B cell (primary cell): Measurements from ENCODE around the gene OLIG3. TPM values are rescaled to one million over a fixed set of nuclear protein-coding genes. Genes with fewer than 3 reads are reported as not detected.

Experiments
- ATAC-seq: fragments of 200-7000 bp; cut with Tn5 transposase; one replicate; pipeline ENCODE4 v1.10.0; 2021; ENCODE audit warnings: low read depth, mild to moderate bottlenecking, moderate number of reproducible peaks, moderate library complexity
- CTCF ChIA-PET: fragments of 350-600 bp; sonication (Branson Sonifier 250); formaldehyde crosslinking; loops from one replicate; lab custom pipeline; 2021; ENCODE audit warnings: antibody characterized with exemption, inconsistent platforms; lab: Charles Lee
- POLR2A ChIA-PET: fragments of 350-600 bp; sonication (Branson Sonifier 250); formaldehyde crosslinking; loops from one replicate; lab custom pipeline; 2021; ENCODE audit warnings: antibody characterized with exemption; lab: Charles Lee
- DNase-seq: peaks from one replicate; pipeline ENCODE4 v3.0.0; 2013
- H2AFZ ChIP-seq: 2 replicates; pipeline ENCODE4 v1.6.1; 2012; ENCODE audit warnings: mild to moderate bottlenecking, low read depth, low read length; ENCODE audit not compliant: insufficient read depth, poor library complexity, severe bottlenecking
- H3K27ac ChIP-seq, 2 donors: 1 replicate in 1 of 2; 2 replicates in 1 of 2; pipeline ENCODE4 v1.5.1; 2012 to 2013; ENCODE audit warnings: low read length in 2 of 2, mild to moderate bottlenecking in 2 of 2, moderate library complexity in 1 of 2
- H3K27me3 ChIP-seq, 4 experiments: fragments of 200-600 bp in 1 of 4; sonication (generic) in 1 of 4; replicated peaks in 1 of 4; 1 replicate in 2 of 4; 2 replicates in 2 of 4; pipeline versions ENCODE4 v1.6.1 to v1.7.0; 2013 to 2016; ENCODE audit warnings: low read length in 3 of 4, mild to moderate bottlenecking in 2 of 4, mixed read lengths in 1 of 4, moderate library complexity in 1 of 4; ENCODE audit not compliant: insufficient read depth in 4 of 4, control insufficient read depth in 3 of 4; ENCODE audit errors: control extremely low read depth in 1 of 4
- H3K36me3 ChIP-seq, 2 experiments: replicated peaks in 1 of 2; 1 replicate in 1 of 2; 2 replicates in 1 of 2; pipeline versions ENCODE4 v1.6.1 to v1.7.1; 2013; ENCODE audit warnings: low read length in 1 of 2; ENCODE audit not compliant: insufficient read depth in 2 of 2, control insufficient read depth in 1 of 2; ENCODE audit errors: control extremely low read depth in 1 of 2, extremely low read depth in 1 of 2
- H3K4me1 ChIP-seq, 2 donors: fragments of 200-600 bp in 1 of 2; sonication (generic) in 1 of 2; 1 replicate in 1 of 2; 2 replicates in 1 of 2; pipeline versions ENCODE4 v1.5.1 to v1.6.1; 2013 to 2017; ENCODE audit warnings: low read length in 2 of 2; ENCODE audit not compliant: control insufficient read depth in 2 of 2, insufficient read depth in 2 of 2
- H3K4me2 ChIP-seq: replicated peaks from 2 replicates; pipeline ENCODE3; 2012; ENCODE audit warnings: mild to moderate bottlenecking, low read depth, low read length; ENCODE audit not compliant: poor library complexity, severe bottlenecking
- H3K4me3 ChIP-seq, 5 experiments: fragments of 200-600 bp in 1 of 5; sonication (generic) in 1 of 5; 1 replicate in 3 of 5; 2 replicates in 2 of 5; pipeline versions ENCODE4 v1.5.1 to v1.7.0; 2011 to 2016; ENCODE audit warnings: low read length in 4 of 5, mild to moderate bottlenecking in 4 of 5, low read depth in 2 of 5, control low read depth in 1 of 5, moderate library complexity in 1 of 5; ENCODE audit not compliant: insufficient read depth in 1 of 5; ENCODE audit errors: control extremely low read depth in 1 of 5, extremely low read depth in 1 of 5
- H3K79me2 ChIP-seq: fragments of 200-600 bp; sonication (generic); one replicate; pipeline ENCODE4 v1.6.0; 2016; ENCODE audit warnings: low read length; ENCODE audit not compliant: control insufficient read depth, insufficient read depth
- H3K9ac ChIP-seq: fragments of 200-600 bp; sonication (generic); 2 replicates; pipeline ENCODE4 v1.6.1; 2017; ENCODE audit warnings: mild to moderate bottlenecking, low read length, moderate library complexity
- H3K9me3 ChIP-seq, 3 donors: one replicate each; pipeline versions ENCODE4 v1.6.1 to v1.7.1; 2013; ENCODE audit warnings: low read length in 2 of 3; ENCODE audit not compliant: control insufficient read depth in 2 of 3, insufficient read depth in 1 of 3; ENCODE audit errors: control extremely low read depth in 1 of 3
- H4K20me1 ChIP-seq: 2 replicates; pipeline ENCODE4 v1.6.0; 2012; ENCODE audit warnings: mild to moderate bottlenecking, low read length; ENCODE audit not compliant: insufficient read depth, control insufficient read depth, poor library complexity, severe bottlenecking
- H3K27ac Mint-ChIP-seq: one replicate; pipeline ENCODE4 v1.8.0; 2021; ENCODE audit warnings: mixed read lengths
- H3K27me3 Mint-ChIP-seq: one replicate; pipeline ENCODE4 v1.8.0; 2021; ENCODE audit warnings: mixed read lengths
- H3K4me1 Mint-ChIP-seq: one replicate; pipeline ENCODE4 v1.8.0; 2021; ENCODE audit warnings: mixed read lengths
- H3K4me3 Mint-ChIP-seq: one replicate; pipeline ENCODE4 v1.8.0; 2021; ENCODE audit warnings: mixed read lengths
- H3K9me3 Mint-ChIP-seq: one replicate; pipeline ENCODE4 v1.8.0; 2022; ENCODE audit warnings: mixed read lengths; ENCODE audit not compliant: insufficient read depth
- CTCF ChIP-seq: fragments of 200-600 bp; IDR thresholded peaks from one replicate; pipeline ENCODE4 v1.8.0; 2022; ENCODE audit warnings: antibody characterized with exemption, mild to moderate bottlenecking
- EZH2 ChIP-seq: IDR thresholded peaks from 2 replicates; pipeline ENCODE4 v1.6.1; 2012; ENCODE audit warnings: borderline replicate concordance, low read depth, mild to moderate bottlenecking, moderate library complexity, low read length; ENCODE audit not compliant: insufficient read depth, poor library complexity, severe bottlenecking
- WGBS: methylation state at CpG from one replicate; pipeline ENCODE4 v1.1.5; 2013; ENCODE audit warnings: missing lambda C conversion rate; ENCODE audit not compliant: insufficient coverage; 5-methylcytosine and 5-hydroxymethylcytosine counted together
- intact Hi-C: fragments of 100-400 bp; cut with micrococcal nuclease; formaldehyde crosslinking; loops from one replicate; pipeline ENCODE4 v1.10.0; 2022
- polyA plus RNA-seq: library from polyadenylated mRNA; depleted of rRNA; stranded (reverse); fragments of >200 nt; gene quantifications from 2 replicates; pipeline ENCODE4 v1.2.3, GENCODE V29; 2012
- total RNA-seq, 2 donors: library from RNA; stranded (reverse); fragments of 120-200 nt in 1 of 2; gene quantifications; 1 replicate in 1 of 2; 2 replicates in 1 of 2; pipeline versions ENCODE4 v1.2.3 to v1.2.4, GENCODE V29; 2013 to 2022

Gene OLIG3
- total and polyA plus RNA-seq, 2 donors (not counting 1 experiment from before 2014, with no cell fraction given) = not detected

GRCh38 chr6:137519629-137520176, 25.5 kb upstream of the OLIG3 start:
- H3K27ac ChIP-seq = no peak overlapping the region
- no peaks in the 10 kb centered on the region for H3K9me3 Mint-ChIP-seq
- no peak overlapping the region for H3K4me3 Mint-ChIP-seq
- H3K27me3 Mint-ChIP-seq = peaks cover 69% of the 10 kb centered on the region
- H4K20me1 ChIP-seq = no peaks in the 10 kb centered on the region
- ChIA-PET POLR2A (no interaction called here), CTCF (no interaction called here)
- TF ChIP-seq EZH2 (no peak), CTCF (no peak)
- DNase-seq (no peak), ATAC-seq (no peak)
- H3K9ac ChIP-seq = no peak overlapping the region
- intact Hi-C loops = no loop called here
- H3K27me3 ChIP-seq = peaks cover 0 to 54% (median 26%) of the 10 kb centered on the region in 4 experiments
- H3K4me1 ChIP-seq = peaks cover 0 to 5% of the 10 kb centered on the region in 2 donors
- H3K27ac Mint-ChIP-seq = no peak overlapping the region
- H3K4me3 ChIP-seq = no peak overlapping the region
- H2AFZ ChIP-seq = no peak overlapping the region
- H3K4me2 ChIP-seq = no peak overlapping the region
- no peaks in the 10 kb centered on the region for H3K9me3 ChIP-seq
- peaks cover 2% of the 10 kb centered on the region for H3K4me1 Mint-ChIP-seq
- no peaks in the 10 kb centered on the region for H3K79me2 ChIP-seq
- no peaks in the 10 kb centered on the region for H3K36me3 ChIP-seq
- 46% methylated on average over 3 of the region's 9 CpGs for WGBS

GRCh38 chr6:137518386-137518983, 24.3 kb upstream of the OLIG3 start:
- Mint-ChIP-seq H3K4me3 (no peak overlapping the region), H3K9me3 (no peaks in the 10 kb centered on the region), H3K27me3 (peaks cover 75% of the 10 kb centered on the region), H3K4me1 (peaks cover 2% of the 10 kb centered on the region), H3K27ac (no peak overlapping the region)
- Histone ChIP-seq H3K9ac (no peak overlapping the region), H3K4me1 (peaks cover 0 to 5% of the 10 kb centered on the region in 2 donors), H4K20me1 (no peaks in the 10 kb centered on the region), H3K27ac (no peak overlapping the region), H3K27me3 (peaks cover 0 to 60% (median 31%) of the 10 kb centered on the region in 4 experiments), H3K4me2 (no peak overlapping the region), H3K9me3 (no peaks in the 10 kb centered on the region), H3K4me3 (no peak overlapping the region), H3K79me2 (no peaks in the 10 kb centered on the region), H3K36me3 (no peaks in the 10 kb centered on the region), H2AFZ (no peak overlapping the region)
- no peak for TF ChIP-seq CTCF
- TF ChIP-seq EZH2 = no peak
- ATAC-seq = no peak
- WGBS = no CpG with 5 or more reads among the region's 7 CpGs
- intact Hi-C loops = no loop called here
- CTCF ChIA-PET = no interaction called here
- POLR2A ChIA-PET = no interaction called here
- DNase-seq = no peak
